Hindlimb muscle (tissue), 1 donor: Measurements from ENCODE around the gene U2SURP. TPM values are rescaled to one million over a fixed set of nuclear protein-coding genes. Genes with fewer than 3 reads are reported as not detected.
"Not testable (repeated sequence)": the region's sequence is repeated elsewhere in the genome, so short reads cannot be mapped to it uniquely, and the experiment has no call there.

ENCODE experiments used
- DNase-seq: peaks from one replicate; pipeline ENCODE4 v3.0.0-alpha.2; 2013
- polyA plus RNA-seq: library from polyadenylated mRNA; unstranded; fragments of 120-200 nt; gene quantifications from one replicate; pipeline ENCODE4 v1.2.1, GENCODE V29; 2013; ENCODE audit not compliant: insufficient read length

U2SURP gene
- polyA plus RNA-seq, 1 donor, result 79.7 TPM

DNA sequence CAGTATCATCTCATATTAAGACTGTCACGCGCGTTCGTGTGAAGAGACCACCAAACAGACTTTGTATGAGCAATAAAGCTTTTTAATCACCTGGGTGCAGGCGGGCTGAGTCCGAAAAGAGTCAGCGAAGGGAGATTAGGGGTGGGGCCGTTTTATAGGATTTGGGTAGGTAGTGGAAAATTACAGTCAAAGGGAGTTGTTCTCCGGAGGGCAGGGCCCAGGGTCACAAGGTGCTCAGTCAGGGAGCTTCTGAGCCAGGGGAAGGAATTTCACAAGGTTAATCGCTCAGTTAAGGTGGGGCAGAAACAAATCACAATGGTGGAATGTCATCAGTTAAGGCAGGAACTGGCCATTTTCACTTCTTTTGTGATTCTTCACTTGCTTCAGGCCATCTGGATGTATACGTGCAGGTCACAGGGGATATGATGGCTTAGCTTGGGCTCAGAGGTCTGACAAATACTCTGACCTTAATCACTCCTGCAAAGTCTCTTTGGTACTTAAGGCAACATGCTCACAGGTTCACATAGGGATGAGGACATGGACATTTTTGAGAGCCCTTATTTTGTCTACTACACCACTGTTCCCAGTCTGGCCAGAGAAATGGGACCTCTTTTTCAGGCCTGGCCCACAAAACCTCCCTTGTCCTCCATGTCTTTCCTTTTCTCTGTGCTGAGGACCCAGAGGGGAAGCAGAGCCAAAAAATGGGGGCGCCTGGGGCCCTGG, 71.1 kb downstream of the U2SURP start:
- DNase-seq, result not testable (repeated sequence)

- DNase-seq, result not testable (repeated sequence)
These were observed 72.2 kb downstream of the U2SURP start for GRCh38 chr3:143073541-143073940.

GRCh38 chr3:143073983-143074382, 72.6 kb downstream of the U2SURP start:
- not testable (repeated sequence) for DNase-seq

DNA sequence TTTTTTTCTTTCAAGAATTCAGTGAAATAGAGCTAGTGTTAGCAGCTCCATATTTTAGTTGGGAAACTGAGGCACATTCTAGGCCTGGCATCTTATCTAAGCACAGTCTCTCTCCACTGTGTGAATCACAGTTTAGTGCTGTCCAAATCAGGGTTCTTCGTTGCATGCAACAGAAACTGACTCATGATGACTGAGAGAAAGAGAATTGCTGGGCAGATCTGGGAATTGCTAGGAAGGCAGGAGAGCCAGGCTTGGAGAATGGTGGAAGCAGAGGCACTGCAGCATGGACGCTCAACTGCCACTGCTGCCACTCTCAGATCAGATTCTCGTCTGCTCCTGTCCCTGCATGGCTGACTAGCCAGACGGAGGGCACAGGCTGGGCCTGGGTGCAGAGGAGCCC, 77.5 kb downstream of the U2SURP start:
- DNase-seq, result no peak

DNA sequence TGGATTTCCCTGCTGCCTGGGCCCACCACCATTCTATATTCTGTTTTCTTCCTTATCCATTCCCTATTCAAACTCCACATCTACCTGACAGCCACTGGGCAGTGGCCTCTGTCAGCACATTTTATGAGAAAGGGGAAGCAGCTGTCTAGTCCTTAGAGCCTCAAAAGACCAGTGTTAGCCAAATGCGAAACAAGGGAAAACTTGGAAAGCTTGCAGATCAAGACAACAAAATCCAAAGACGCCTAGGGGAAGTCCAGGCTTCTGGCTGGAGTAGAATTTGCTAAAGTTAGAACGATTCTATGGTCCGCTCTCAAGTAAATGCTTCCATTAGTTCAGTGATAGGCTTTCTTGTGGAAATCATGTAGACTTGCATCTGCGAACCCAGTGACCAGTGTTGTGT, 78.8 kb downstream of the U2SURP start:
- no peak for DNase-seq

- no peak for DNase-seq
These were observed 80.0 kb downstream of the U2SURP start for GRCh38 chr3:143081365-143081764.

- no peak for DNase-seq
These were observed 80.7 kb downstream of the U2SURP start for GRCh38 chr3:143081844-143082778.

DNA sequence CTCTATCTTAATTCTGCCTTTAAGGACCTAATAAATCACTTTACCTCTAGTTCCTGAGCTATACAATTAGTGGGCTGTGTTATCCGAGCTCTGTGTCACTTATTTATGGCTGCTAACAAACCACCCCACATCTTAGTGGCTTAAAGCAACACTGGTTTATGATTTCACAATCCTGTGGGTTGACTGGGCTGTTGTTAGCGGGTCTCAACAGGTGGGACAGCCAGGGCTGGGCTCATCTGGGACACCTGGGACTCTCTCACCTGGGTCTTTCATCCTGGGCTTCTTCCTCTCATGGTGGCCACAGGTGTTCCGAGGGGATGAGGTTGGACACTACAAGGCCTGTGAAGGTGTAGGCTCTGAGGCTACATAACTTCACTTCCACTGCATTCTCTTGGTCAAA, 82.4 kb downstream of the U2SURP start:
- DNase-seq, result no peak

- DNase-seq, result no peak
These were observed 83.7 kb downstream of the U2SURP start for GRCh38 chr3:143084856-143085731.

DNA sequence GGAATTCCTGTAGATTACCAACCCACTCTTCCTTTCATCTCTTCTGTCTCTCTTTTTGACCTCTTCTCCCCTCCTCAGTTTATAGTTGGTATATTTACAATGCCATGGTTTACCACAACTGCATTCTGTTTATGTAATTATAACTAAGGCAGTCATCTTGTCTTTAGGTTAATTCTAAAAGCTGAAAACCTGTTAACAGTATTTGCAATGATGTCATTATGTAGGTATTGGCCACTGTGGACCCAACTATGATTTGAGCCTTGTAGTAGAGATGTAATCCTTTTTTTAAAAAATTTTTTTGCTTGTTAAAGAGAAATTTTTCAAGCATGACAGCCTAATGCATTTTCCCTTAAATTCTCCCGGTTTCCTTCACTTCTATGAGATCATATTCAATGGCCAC, 87.5 kb downstream of the U2SURP start:
- DNase-seq, result no peak

- no peak for DNase-seq
These were observed 88.6 kb downstream of the U2SURP start for GRCh38 chr3:143089965-143090364.

DNA sequence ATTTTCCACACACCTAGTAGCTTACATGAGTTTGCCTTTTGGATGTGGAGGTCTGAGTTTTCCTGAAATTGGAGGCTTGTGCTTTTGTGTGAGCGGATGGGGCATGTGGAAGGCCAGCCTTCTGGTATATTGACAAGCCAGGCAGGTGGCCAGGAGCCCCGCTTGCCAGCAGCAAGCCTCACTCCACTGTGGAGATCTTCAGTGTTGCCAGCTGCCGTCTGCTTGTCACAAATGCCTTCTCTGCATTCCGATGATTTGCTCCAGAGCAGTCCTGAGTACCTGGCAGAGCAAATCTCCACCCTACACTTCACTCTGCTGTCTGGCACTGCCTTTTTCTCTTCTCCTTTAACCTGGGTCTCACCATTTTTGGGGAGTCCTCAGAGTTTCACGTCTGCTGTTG, 89.1 kb downstream of the U2SURP start:
- DNase-seq, result peak; percentile 29

GRCh38 chr3:143090976-143091837, 89.8 kb downstream of the U2SURP start:
- DNase-seq, result no peak

DNA sequence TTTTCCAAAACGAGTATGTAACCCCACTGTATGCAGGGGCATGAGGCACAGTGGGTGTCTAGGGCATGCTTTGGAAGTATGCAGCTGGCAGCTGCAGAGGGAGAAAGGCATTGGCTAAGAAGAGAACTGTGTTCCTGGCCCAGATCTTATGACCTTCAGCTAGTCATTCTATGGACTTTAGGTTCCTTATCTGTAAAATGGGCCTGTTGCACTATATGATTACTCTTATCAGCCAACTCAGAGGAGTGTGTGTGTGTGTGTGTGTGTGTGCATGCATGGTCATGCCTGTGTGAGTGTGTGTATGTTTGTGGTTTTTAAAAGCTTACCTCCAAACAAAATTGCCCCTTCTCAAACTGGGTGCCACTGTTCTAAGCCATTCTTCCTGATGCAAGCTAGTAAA, 90.8 kb downstream of the U2SURP start:
- DNase-seq, result no peak

DNA sequence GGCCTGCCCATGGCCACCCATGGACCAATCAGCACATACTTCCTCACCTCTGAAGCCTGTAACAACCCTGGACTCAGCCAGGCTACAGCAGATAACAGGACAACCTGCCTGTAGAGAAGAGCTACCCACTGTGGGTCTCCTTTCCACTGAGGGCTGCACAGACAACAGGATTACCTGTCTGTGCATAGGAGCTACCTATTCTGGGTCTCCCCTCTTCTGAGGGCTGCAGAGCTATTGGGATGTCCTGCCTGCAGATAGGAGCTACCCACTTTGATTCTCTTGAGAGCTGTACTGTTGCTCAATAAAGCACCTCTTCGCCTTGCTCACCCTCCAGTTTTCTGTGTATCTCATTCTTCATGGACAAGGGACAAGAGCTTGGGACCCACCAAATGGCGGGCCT, 94.4 kb downstream of the U2SURP start:
- DNase-seq, result no peak

GRCh38 chr3:143098032-143098764, 96.8 kb downstream of the U2SURP start:
- DNase-seq, result no peak

DNA sequence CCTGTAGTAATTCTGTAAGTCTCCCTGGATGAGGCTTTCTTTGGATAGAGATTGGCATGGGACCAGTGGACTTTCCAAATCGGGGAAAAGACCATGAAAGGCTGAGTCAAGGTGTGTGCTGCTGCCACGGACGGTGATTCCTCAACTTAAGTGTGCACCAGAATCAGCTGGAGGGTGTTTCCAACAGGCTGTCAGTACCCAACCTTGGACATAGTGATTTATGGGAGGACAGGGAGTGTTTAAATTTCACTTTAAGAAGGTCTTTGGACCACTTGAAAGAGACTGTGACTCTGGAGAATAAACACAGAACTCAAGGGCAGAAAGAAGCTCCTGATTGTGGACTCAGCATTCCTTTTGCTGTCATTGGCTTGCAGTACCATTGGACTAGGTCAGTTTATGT, 97.8 kb downstream of the U2SURP start:
- no peak for DNase-seq

- DNase-seq, result no peak
These were observed 98.3 kb downstream of the U2SURP start for GRCh38 chr3:143099690-143100089.

DNA sequence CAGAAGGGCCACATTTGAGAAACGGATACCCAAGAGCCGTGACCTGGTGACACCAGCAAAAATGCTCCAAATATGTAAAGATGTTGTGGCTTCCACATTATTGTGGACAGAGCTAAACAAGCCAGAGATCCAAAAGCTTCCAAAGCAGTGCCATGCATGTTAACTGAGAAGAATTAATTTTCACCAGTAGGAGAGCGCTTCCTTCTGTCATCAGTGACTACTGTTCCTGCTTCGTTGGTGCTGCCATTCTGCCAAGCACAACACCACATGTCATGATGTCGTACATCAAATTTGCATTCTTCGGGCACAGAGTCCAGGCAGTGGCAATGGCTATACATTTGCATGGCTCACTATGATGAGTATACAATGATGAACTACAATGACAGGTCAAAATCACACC, 99.1 kb downstream of the U2SURP start:
- no peak for DNase-seq

DNA sequence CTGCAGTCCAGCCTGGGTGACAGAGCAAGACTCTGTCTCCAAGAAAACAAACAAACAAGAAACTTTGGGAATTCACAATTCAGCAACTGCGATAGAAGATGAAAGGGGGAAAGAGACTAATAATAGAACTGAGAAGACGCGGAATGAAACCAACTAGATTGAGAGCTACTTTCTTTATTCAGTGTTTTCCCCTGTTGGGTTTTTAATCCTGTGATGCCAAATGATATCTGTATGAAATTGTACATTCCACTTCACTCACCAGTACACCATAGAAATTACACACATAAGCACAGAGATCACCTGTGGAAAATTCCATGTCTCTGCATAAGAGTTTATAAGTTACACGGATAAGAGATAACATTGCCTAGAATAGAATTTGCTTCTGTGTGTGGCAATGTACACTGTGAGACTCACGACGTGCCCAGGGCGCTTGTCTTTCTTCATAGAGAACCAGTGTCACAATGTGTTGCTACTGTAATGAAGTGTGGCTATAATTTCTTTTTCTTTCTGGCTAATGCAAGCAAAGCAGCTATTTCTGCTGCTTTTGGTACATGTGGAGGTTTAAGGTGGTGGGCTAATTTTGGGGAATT, 100.5 kb downstream of the U2SURP start:
- DNase-seq, result no peak

GRCh38 chr3:143103652-143104051, 102.3 kb downstream of the U2SURP start:
- no peak for DNase-seq
